Kidney (tissue), 14 donors: ENCODE data around the gene KRTAP5-3. TPM values are rescaled to one million over a fixed set of nuclear protein-coding genes. Genes with fewer than 3 reads are reported as not detected.

Experiments used
- DNase-seq, 5 donors: peaks; one replicate each; pipeline ENCODE4 v3.0.0-alpha.2; 2013 to 2020
- FAIRE-seq: peaks from 2 replicates; lab custom pipeline; 2012; peaks lifted over from hg19 to GRCh38; lab: Jason Lieb, UNC
- H3K27ac ChIP-seq, 2 donors: one replicate each; pipeline ENCODE4 v1.7.0; 2013; ENCODE audit warnings: low read depth in 2 of 2, low read length in 2 of 2, inconsistent platforms in 1 of 2
- H3K27me3 ChIP-seq: one replicate; pipeline ENCODE4 v1.7.1; 2013; ENCODE audit warnings: low read length, inconsistent platforms; ENCODE audit not compliant: control insufficient read depth, insufficient read depth
- H3K36me3 ChIP-seq, 3 donors: one replicate each; pipeline versions ENCODE4 v1.7.0 to v1.7.1; 2013; ENCODE audit warnings: low read length in 3 of 3, control low read depth in 1 of 3, inconsistent platforms in 1 of 3; ENCODE audit not compliant: insufficient read depth in 3 of 3, control insufficient read depth in 2 of 3
- H3K4me1 ChIP-seq, 3 donors: one replicate each; pipeline versions ENCODE4 v1.7.0 to v1.7.1; 2013; ENCODE audit warnings: low read length in 3 of 3, inconsistent platforms in 1 of 3, low read depth in 1 of 3; ENCODE audit not compliant: control insufficient read depth in 2 of 3, insufficient read depth in 2 of 3
- H3K4me3 ChIP-seq, 3 donors: one replicate each; pipeline versions ENCODE4 v1.7.0 to v1.8.1; 2013; ENCODE audit warnings: low read length in 3 of 3, control low read depth in 1 of 3, inconsistent platforms in 1 of 3
- H3K9ac ChIP-seq, 3 donors: one replicate each; pipeline versions ENCODE4 v1.7.0 to v1.7.1; 2013; ENCODE audit warnings: low read length in 3 of 3, control low read depth in 1 of 3, inconsistent platforms in 1 of 3
- H3K9me3 ChIP-seq, 3 donors: one replicate each; pipeline versions ENCODE4 v1.7.0 to v1.7.1; 2013; ENCODE audit warnings: low read length in 3 of 3, control low read depth in 1 of 3, inconsistent platforms in 1 of 3; ENCODE audit not compliant: control insufficient read depth in 2 of 3, insufficient read depth in 1 of 3
- CTCF ChIP-seq: IDR thresholded peaks from 3 replicates; pipeline ENCODE4 v1.5.1; 2012; ENCODE audit warnings: mild to moderate bottlenecking, moderate library complexity, borderline replicate concordance; ENCODE audit not compliant: insufficient read depth; ENCODE audit errors: extremely low read depth
- intact Hi-C: fragments of 100-400 bp; cut with DNase I; formaldehyde crosslinking; loops from one replicate; pipeline ENCODE4 v1.11.1; 2022
- polyA plus RNA-seq: library from polyadenylated mRNA; stranded (reverse); fragments of 350-450 nt; fragmentation: Illumina TruSeq; extraction: RNeasy Lipid Tissue Mini Kit (QIAGEN cat#74804); gene quantifications from one replicate; pipeline ENCODE4 v1.2.3, GENCODE V29; 2014; ENCODE audit warnings: low read depth, low replicate concordance; ENCODE audit not compliant: insufficient read depth
- total RNA-seq: library from RNA; stranded (reverse); fragmentation: NEBNext Ultra II Directional; extraction: Animal tissue kit (Norgen Biotek cat#: 25700); gene quantifications from one replicate; pipeline ENCODE4 v1.2.1, GENCODE V29; 2021
- donor health status: control.
- donor health status: control.
- donor health status: control.
- donor health status: control.
- donor health status: control.
- donor health status: DM: yes; HTN: yes; CAD: no.
- donor health status: Normal renal cell carcinoma (clear cell type).

The KRTAP5-3 gene
- total and polyA plus RNA-seq, 2 donors from 2014 or later: not detected

- Histone ChIP-seq H3K27ac (peak overlapping the region in 1 of 2 donors; percentile 19), H3K4me3 (no peak overlapping the region), H3K9ac (peak overlapping the region in 1 of 3 donors; percentile 1), H3K27me3 (no peaks in the 10 kb centered on the region), H3K36me3 (no peaks in the 10 kb centered on the region), H3K9me3 (no peaks in the 10 kb centered on the region), H3K4me1 (peaks cover 0 to 21% (median 3%) of the 10 kb centered on the region in 3 donors)
- no peak for FAIRE-seq
- no peak for TF ChIP-seq CTCF
- peak in 1 of 5 donors; percentile 41 for DNase-seq
- intact Hi-C loops: no loop called here
Observed at GRCh38 chr11:1560649-1561251, 47.5 kb downstream of the KRTAP5-3 start.

- intact Hi-C loops: no loop called here
- H3K9me3 ChIP-seq: no peaks in the 10 kb centered on the region
- no peaks in the 10 kb centered on the region for H3K36me3 ChIP-seq
Observed at GRCh38 chr11:1560002-1560648, 48.1 kb downstream of the KRTAP5-3 start.

GRCh38 chr11:1559111-1559951 lies 48.9 kb downstream of the KRTAP5-3 start:
- Histone ChIP-seq H3K27ac (peak overlapping the region; percentile 90 to 95), H3K27me3 (no peaks in the 10 kb centered on the region), H3K9ac (peak overlapping the region in 1 of 3 donors; percentile 59), H3K9me3 (no peaks in the 10 kb centered on the region), H3K36me3 (no peaks in the 10 kb centered on the region), H3K4me3 (peak overlapping the region in 1 of 3 donors; percentile 1), H3K4me1 (peaks cover 0 to 20% (median 3%) of the 10 kb centered on the region in 3 donors)
- TF ChIP-seq CTCF: no peak
- intact Hi-C loops: no loop called here
- peak; percentile 82 to 97 (median 83) for DNase-seq
- FAIRE-seq: no peak

More at GRCh38 chr11:1560002-1560648, 48.1 kb downstream of the KRTAP5-3 start:
- TF ChIP-seq CTCF: no peak
- Histone ChIP-seq H3K27me3 (no peaks in the 10 kb centered on the region), H3K27ac (peak overlapping the region; percentile 90 to 95), H3K9ac (peak overlapping the region in 1 of 3 donors; percentile 59), H3K4me3 (no peak overlapping the region), H3K4me1 (peaks cover 0 to 21% (median 3%) of the 10 kb centered on the region in 3 donors)
- DNase-seq (peak in 2 of 5 donors; percentile 42 to 73), FAIRE-seq (no peak)
